ENCODE measurements around the gene MAP7.

MAP7 gene

GRCh38 chr6:136524936-136525413, 25.2 kb downstream of the MAP7 start:
- Histone ChIP-seq H3K4me2 (ENCODE audit: low read depth, low read length) (no peak overlapping the region), H3K27me3 (replicated peaks; ENCODE audit: insufficient read depth, low read length) (no peaks in the 10 kb centered on the region)

GRCh38 chr6:136524339-136524935, 25.8 kb downstream of the MAP7 start:
- no peak for DNase-seq

More at GRCh38 chr6:136524936-136525413, 25.2 kb downstream of the MAP7 start:
- no peak for DNase-seq
- H3K9me3 ChIP-seq (replicated peaks; ENCODE audit: insufficient read depth, low read length) = no peaks in the 10 kb centered on the region
- H2AFZ ChIP-seq (ENCODE audit: low read length) = no peak overlapping the region
- no peaks in the 10 kb centered on the region for H3K36me3 ChIP-seq (replicated peaks; ENCODE audit: insufficient read depth, low read length)
- TF ChIP-seq CTCF (IDR thresholded peaks at IDR 0.05; ENCODE audit: low read length) = no peak
- TF ChIP-seq EZH2phosphoT487 (IDR thresholded peaks at IDR 0.05; ENCODE audit: low read length) = no peak
- TF ChIP-seq EZH2 (optimal IDR thresholded peaks at IDR 0.05; ENCODE audit: low read depth, low read length) = no peak
- no peak overlapping the region for H3K27ac ChIP-seq (ENCODE audit: low read length)
- no peaks in the 10 kb centered on the region for H3K9me2 ChIP-seq (replicated peaks; ENCODE audit: insufficient read depth, low read length)
- no peaks in the 10 kb centered on the region for H3F3A ChIP-seq (ENCODE audit: insufficient read depth, low read length)
- H3K9ac ChIP-seq (ENCODE audit: low read length) = no peak overlapping the region
- H3K4me1 ChIP-seq (ENCODE audit: low read length) = no peaks in the 10 kb centered on the region
- H3K4me3 ChIP-seq (ENCODE audit: low read length) = no peak overlapping the region
- H3K79me2 ChIP-seq (ENCODE audit: low read length) = 0 out of 2 replicates have a peak, but pooled peaks cover 3% of the 10 kb centered on the region
- H4K20me1 ChIP-seq (ENCODE audit: insufficient read depth, low read length) = no peaks in the 10 kb centered on the region

GRCh38 chr6:136523196-136523595, 27.0 kb downstream of the MAP7 start:
- TF ChIP-seq EZH2phosphoT487 (IDR thresholded peaks at IDR 0.05; ENCODE audit: low read length) (no peak), CTCF (IDR thresholded peaks at IDR 0.05; ENCODE audit: low read length) (no peak), EZH2 (optimal IDR thresholded peaks at IDR 0.05; ENCODE audit: low read depth, low read length) (no peak)

More at GRCh38 chr6:136524339-136524935, 25.8 kb downstream of the MAP7 start:
- Histone ChIP-seq H3K27me3 (replicated peaks; ENCODE audit: insufficient read depth, low read length) (no peaks in the 10 kb centered on the region), H4K20me1 (ENCODE audit: insufficient read depth, low read length) (no peaks in the 10 kb centered on the region), H3K79me2 (ENCODE audit: low read length) (0 out of 2 replicates have a peak, but pooled peaks cover 3% of the 10 kb centered on the region), H3K9me2 (replicated peaks; ENCODE audit: insufficient read depth, low read length) (no peaks in the 10 kb centered on the region), H3K36me3 (replicated peaks; ENCODE audit: insufficient read depth, low read length) (no peaks in the 10 kb centered on the region), H3K4me1 (ENCODE audit: low read length) (no peaks in the 10 kb centered on the region), H2AFZ (ENCODE audit: low read length) (no peak overlapping the region), H3K4me3 (ENCODE audit: low read length) (no peak overlapping the region), H3K9me3 (replicated peaks; ENCODE audit: insufficient read depth, low read length) (no peaks in the 10 kb centered on the region), H3F3A (ENCODE audit: insufficient read depth, low read length) (no peaks in the 10 kb centered on the region), H3K9ac (ENCODE audit: low read length) (no peak overlapping the region), H3K27ac (ENCODE audit: low read length) (no peak overlapping the region), H3K4me2 (ENCODE audit: low read depth, low read length) (no peak overlapping the region)
- TF ChIP-seq CTCF (IDR thresholded peaks at IDR 0.05; ENCODE audit: low read length) = no peak
- no peak for TF ChIP-seq EZH2 (optimal IDR thresholded peaks at IDR 0.05; ENCODE audit: low read depth, low read length)
- TF ChIP-seq EZH2phosphoT487 (IDR thresholded peaks at IDR 0.05; ENCODE audit: low read length) = no peak

More at GRCh38 chr6:136523196-136523595, 27.0 kb downstream of the MAP7 start:
- H3K4me1 ChIP-seq (ENCODE audit: low read length) = no peaks in the 10 kb centered on the region
- no peaks in the 10 kb centered on the region for H3K36me3 ChIP-seq (replicated peaks; ENCODE audit: insufficient read depth, low read length)
- no peaks in the 10 kb centered on the region for H3K9me2 ChIP-seq (replicated peaks; ENCODE audit: insufficient read depth, low read length)
- no peaks in the 10 kb centered on the region for H3F3A ChIP-seq (ENCODE audit: insufficient read depth, low read length)
- H3K79me2 ChIP-seq (ENCODE audit: low read length) = no peaks in the 10 kb centered on the region
- H3K9me3 ChIP-seq (replicated peaks; ENCODE audit: insufficient read depth, low read length) = no peaks in the 10 kb centered on the region
- H3K9ac ChIP-seq (ENCODE audit: low read length) = no peak overlapping the region
- no peak overlapping the region for H3K27ac ChIP-seq (ENCODE audit: low read length)
- no peak overlapping the region for H3K4me3 ChIP-seq (ENCODE audit: low read length)
- DNase-seq = no peak
- H4K20me1 ChIP-seq (ENCODE audit: insufficient read depth, low read length) = no peaks in the 10 kb centered on the region
- H3K4me2 ChIP-seq (ENCODE audit: low read depth, low read length) = no peak overlapping the region
- no peaks in the 10 kb centered on the region for H3K27me3 ChIP-seq (replicated peaks; ENCODE audit: insufficient read depth, low read length)
- H2AFZ ChIP-seq (ENCODE audit: low read length) = no peak overlapping the region

Measured in MM.1S (cell line).